Endothelial cell (in vitro differentiated cells): ENCODE data around the gene PDE6A. TPM values are rescaled to one million over a fixed set of nuclear protein-coding genes. Genes with fewer than 3 reads are reported as not detected.

Experiments
- DNase-seq: peaks from one replicate; pipeline ENCODE4 v3.0.0; 2021; ENCODE audit warnings: low spot score
- H3K27ac Mint-ChIP-seq: one replicate; pipeline ENCODE4 v1.8.0; 2021; ENCODE audit warnings: mixed read lengths, inconsistent platforms; ENCODE audit not compliant: unreplicated experiment
- H3K27me3 Mint-ChIP-seq: one replicate; pipeline ENCODE4 v1.8.0; 2021; ENCODE audit warnings: mild to moderate bottlenecking, moderate library complexity, mixed read lengths, inconsistent platforms; ENCODE audit not compliant: unreplicated experiment
- H3K36me3 Mint-ChIP-seq: one replicate; pipeline ENCODE4 v1.8.0; 2021; ENCODE audit warnings: mild to moderate bottlenecking, low read depth, mixed read lengths, inconsistent platforms; ENCODE audit not compliant: unreplicated experiment
- H3K4me1 Mint-ChIP-seq: one replicate; pipeline ENCODE4 v1.8.0; 2021; ENCODE audit warnings: mild to moderate bottlenecking, mixed read lengths, inconsistent platforms; ENCODE audit not compliant: unreplicated experiment
- H3K4me3 Mint-ChIP-seq: one replicate; pipeline ENCODE4 v1.8.0; 2021; ENCODE audit warnings: mild to moderate bottlenecking, mixed read lengths, inconsistent platforms; ENCODE audit not compliant: unreplicated experiment
- H3K9me3 Mint-ChIP-seq: one replicate; pipeline ENCODE4 v1.8.0; 2021; ENCODE audit warnings: mixed read lengths, inconsistent platforms; ENCODE audit not compliant: unreplicated experiment
- total RNA-seq: library from RNA; stranded (reverse); fragmentation: NEBNext Ultra II Directional; extraction: Animal tissue kit (Norgen Biotek cat#: 25700); gene quantifications from one replicate; pipeline ENCODE4 v1.2.1, GENCODE V29; 2021; ENCODE audit not compliant: unreplicated experiment
- TF ChIP-seq, protein P1 (sequence below): fragments of 200-600 bp; sonication (generic); IDR thresholded peaks from one replicate; pipeline ENCODE4 v1.5.0; 2021; ENCODE audit warnings: antibody characterized with exemption; ENCODE audit not compliant: unreplicated experiment

The PDE6A gene
- total RNA-seq, 1 donor from 2014 or later: not detected

DNA sequence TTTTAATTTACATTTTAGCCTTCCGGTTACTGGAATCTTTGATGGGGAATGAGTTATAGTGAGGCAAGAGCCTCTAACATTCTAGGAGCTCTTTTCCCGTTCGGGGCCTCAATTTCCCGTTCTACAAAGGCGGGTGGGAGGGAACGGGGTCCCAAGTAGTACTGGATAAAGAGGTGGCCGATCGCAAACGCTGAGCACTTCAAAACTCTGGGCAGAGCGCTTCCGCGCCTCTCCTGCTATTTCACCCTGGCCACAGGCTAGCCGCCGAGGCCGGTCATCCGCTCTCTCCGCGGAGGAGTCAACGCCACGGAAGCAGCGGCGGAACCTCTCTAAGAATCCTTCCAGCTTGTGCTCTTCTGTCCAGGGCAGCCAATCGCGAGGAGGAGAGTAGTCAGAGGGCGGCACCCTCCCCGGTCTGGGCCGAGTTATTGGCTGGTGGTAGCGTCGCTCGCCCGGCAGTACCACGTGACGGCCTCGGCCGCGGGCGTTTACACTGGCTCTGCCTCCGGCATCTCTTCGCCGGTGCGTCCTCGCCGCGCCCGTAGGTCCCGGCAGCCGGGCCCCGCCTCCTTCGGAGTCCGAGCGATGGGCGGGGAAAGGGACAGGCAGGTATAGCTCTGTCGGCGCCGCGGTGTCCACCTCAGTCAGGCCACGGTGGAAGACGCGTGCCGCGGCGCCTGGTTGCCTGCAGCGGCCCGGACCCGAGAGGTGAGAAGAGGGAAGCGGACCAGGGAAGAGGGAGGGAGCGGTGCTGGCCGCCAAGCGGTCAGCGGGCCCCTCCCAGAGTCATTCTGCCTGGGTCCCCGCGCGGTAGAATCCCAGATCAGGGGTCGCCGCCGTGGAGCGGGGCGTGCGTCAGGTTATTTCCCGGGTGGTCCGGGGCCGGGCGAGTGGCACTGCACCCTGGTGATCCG lies 15.9 kb upstream of the PDE6A start, which contains the start of gene SLC26A2:
Gene SLC26A2 (plus strand): TSS at position 487 of the 914 bp plus-strand sequence. CDS start 16,895 bp downstream, outside the sequence.
- no peaks in the 10 kb centered on the region for H3K9me3 Mint-ChIP-seq
- peaks cover 16% of the 10 kb centered on the region for H3K4me1 Mint-ChIP-seq
- H3K27me3 Mint-ChIP-seq: peaks cover 2% of the 10 kb centered on the region
- TF ChIP-seq, protein P1, sequence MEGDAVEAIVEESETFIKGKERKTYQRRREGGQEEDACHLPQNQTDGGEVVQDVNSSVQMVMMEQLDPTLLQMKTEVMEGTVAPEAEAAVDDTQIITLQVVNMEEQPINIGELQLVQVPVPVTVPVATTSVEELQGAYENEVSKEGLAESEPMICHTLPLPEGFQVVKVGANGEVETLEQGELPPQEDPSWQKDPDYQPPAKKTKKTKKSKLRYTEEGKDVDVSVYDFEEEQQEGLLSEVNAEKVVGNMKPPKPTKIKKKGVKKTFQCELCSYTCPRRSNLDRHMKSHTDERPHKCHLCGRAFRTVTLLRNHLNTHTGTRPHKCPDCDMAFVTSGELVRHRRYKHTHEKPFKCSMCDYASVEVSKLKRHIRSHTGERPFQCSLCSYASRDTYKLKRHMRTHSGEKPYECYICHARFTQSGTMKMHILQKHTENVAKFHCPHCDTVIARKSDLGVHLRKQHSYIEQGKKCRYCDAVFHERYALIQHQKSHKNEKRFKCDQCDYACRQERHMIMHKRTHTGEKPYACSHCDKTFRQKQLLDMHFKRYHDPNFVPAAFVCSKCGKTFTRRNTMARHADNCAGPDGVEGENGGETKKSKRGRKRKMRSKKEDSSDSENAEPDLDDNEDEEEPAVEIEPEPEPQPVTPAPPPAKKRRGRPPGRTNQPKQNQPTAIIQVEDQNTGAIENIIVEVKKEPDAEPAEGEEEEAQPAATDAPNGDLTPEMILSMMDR: no peak
- DNase-seq: peak; percentile 94
- H3K36me3 Mint-ChIP-seq: no peaks in the 10 kb centered on the region
- H3K4me3 Mint-ChIP-seq: peak within 1 kb of the TSS; percentile 93
- peak within 1 kb of the TSS; percentile 98 for H3K27ac Mint-ChIP-seq

- peak overlapping the region; percentile 92 for H3K4me3 Mint-ChIP-seq
- DNase-seq: peak; percentile 25
- no peaks in the 10 kb centered on the region for H3K36me3 Mint-ChIP-seq
- peaks cover 22% of the 10 kb centered on the region for H3K4me1 Mint-ChIP-seq
- H3K9me3 Mint-ChIP-seq: no peaks in the 10 kb centered on the region
- H3K27me3 Mint-ChIP-seq: peaks cover 2% of the 10 kb centered on the region
- H3K27ac Mint-ChIP-seq: peak overlapping the region; percentile 98
- TF ChIP-seq, protein P1: peak; percentile 64
Measured at GRCh38 chr5:149959406-149960236, 15.0 kb upstream of the PDE6A start.

DNA sequence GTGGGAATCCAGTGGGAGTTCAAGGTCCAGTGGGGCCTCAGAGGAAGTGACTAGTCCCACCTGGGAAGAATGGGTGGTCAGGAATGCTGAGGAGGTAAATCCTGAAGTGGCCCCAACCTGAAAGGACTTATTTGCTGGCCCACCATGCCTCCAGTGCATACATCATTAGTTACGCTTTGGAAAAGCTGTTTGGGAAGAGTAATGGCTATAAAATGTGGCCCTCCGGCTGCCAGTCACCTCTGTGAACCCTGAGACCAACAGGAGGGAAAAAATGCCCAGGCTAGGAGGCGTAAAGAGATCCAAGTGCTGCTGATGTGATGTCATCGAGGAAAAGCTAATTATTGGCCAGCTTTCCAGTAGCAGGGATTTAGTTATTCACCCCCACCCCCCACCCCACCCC lies 13.3 kb upstream of the PDE6A start:
- peaks cover 23% of the 10 kb centered on the region for H3K4me1 Mint-ChIP-seq
- no peaks in the 10 kb centered on the region for H3K36me3 Mint-ChIP-seq
- TF ChIP-seq, protein P1: no peak
- no peak overlapping the region for H3K4me3 Mint-ChIP-seq
- no peaks in the 10 kb centered on the region for H3K9me3 Mint-ChIP-seq
- peaks cover 2% of the 10 kb centered on the region for H3K27me3 Mint-ChIP-seq
- DNase-seq: no peak
- H3K27ac Mint-ChIP-seq: no peak overlapping the region

DNA sequence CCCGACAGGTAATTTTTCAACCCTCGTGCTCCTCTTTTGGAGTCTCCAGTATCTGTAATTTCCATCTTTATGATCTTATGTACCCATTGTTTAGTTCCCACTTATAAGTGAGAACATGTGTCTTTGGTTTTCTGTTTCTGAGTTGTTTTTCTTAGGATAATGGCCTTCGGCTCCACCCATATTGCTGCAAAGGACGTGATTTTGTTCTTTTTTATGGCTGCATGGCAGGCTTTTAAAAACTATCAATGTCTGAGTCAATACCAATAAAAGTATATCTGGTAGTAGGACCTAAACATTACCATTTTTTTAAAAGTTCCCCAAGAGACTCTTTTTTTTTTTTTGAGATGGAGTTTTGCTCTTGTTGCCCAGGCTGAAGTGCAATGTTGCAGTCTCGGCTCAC lies 12.1 kb upstream of the PDE6A start:
- no peaks in the 10 kb centered on the region for H3K9me3 Mint-ChIP-seq
- no peak overlapping the region for H3K27ac Mint-ChIP-seq
- peaks cover 20% of the 10 kb centered on the region for H3K4me1 Mint-ChIP-seq
- H3K4me3 Mint-ChIP-seq: no peak overlapping the region
- no peak for DNase-seq
- H3K27me3 Mint-ChIP-seq: peaks cover 2% of the 10 kb centered on the region
- TF ChIP-seq, protein P1: no peak
- no peaks in the 10 kb centered on the region for H3K36me3 Mint-ChIP-seq
